Stimulated activated CD4-positive, alpha-beta T cell treated with anti-CD3 and anti-CD28 coated beads, Interleukin-4, amount 100 ng/mL, for 1 hour (primary cell): ENCODE measurements around the gene CLDN5.

Experiments
- DNase-seq: peaks from one replicate; pipeline ENCODE4 v3.0.0-alpha.2; 2020

Gene CLDN5

DNA sequence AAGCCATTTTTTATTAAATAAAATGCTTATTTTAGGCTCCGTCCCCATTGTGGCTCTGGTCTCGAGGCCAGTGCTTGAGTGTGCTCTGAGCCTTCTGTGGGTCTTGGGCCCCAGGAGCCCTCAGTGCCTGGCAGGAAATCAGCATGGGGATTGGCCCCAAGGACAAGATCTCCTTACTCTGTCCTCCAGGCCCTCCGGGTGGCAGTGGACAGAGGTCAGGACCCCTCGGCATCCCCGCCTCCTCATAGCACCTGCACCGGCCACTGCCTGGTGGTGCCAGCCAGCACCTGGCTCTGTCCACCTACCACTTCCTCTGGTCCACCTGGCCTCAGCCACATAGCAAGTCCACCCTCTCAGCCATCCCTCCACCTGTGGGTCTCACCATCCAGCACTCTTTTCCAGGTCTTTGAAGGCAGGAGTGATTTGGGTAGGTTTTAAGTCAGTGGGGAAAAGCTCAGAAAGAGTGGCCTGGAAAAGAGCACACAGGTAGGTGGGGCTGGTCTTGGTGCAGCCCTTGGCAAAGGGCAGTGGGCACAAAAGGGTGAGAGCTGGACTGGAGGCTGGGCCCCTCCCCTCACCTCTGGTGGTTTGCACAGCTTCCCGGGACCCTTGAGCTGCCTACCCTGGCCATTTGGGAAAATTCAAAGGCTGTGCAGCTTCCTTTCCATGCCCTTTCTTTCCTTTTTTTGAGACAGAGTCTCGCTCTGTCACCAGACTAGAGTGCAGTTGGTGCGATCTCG is 3.5 kb downstream of the CLDN5 start:
- no peak for DNase-seq

GRCh38 chr22:19520007-19520406 is 4.2 kb downstream of the CLDN5 start:
- no peak for DNase-seq

DNA sequence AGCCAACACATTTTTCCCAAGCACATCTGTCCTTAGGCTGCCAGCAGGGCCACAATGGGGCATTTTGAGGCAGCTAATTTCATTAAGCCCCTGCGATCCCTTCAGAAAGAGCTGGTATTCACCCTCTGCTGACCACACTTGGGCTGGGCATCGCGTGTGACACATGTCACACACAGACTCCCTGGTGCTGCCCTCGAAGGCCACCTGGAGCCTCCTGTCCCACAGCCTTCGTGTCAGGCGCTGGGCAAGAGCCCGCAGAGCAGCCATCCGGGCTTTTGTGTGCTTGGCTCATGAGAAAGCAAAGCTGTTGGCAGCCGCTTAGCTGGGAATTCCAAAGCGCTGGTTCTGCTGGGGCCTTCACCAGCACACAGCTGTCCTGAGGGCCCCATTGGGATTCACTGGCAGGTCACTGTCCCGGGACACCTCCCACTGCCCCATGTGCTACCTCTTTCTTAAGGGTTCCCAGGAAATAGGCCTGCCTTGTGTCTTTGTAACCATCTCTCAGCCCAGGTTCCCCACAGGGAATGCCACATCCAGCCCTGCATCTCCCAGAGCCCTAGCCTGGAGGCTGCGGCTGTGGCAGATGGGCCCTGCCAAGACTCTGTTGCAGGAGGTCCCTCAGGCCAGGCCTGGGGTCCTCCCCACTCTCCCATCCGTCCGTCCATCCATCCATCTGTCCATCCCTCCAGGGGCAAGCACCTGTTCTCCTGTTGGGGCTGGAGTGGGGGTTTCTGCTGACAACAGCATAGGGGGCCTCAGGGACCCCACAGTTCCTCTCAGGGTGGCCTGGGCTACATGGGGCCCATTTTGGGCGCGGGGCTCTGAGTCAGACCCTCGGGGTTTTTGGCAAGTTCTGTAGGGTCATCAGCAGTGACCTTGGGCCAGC is 4.9 kb downstream of the CLDN5 start:
- no peak for DNase-seq

DNA sequence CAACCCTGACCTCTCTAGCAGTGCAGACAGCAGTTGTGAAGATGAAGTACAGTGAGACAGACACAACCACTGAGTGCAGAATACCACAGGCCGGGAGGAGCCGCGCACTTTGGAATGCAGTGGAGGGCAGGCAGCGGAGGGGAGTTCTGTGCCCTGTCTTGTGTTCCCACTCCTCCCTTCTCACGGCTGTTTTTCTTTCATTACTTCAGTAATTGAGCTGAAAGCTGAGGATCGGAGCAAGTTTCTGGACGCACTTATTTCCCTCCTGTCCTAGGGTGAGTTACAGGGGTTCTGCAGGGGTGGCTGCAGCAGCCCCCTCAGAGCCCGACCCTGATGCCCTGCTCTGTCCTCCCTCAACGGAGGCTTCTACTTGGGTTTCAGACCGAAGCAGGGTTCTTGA is 5.6 kb downstream of the CLDN5 start:
- DNase-seq: no peak

GRCh38 chr22:19517919-19518611 is 6.1 kb downstream of the CLDN5 start:
- DNase-seq: no peak

- no peak for DNase-seq
Observed at GRCh38 chr22:19517171-19517500, 7.1 kb downstream of the CLDN5 start.

DNA sequence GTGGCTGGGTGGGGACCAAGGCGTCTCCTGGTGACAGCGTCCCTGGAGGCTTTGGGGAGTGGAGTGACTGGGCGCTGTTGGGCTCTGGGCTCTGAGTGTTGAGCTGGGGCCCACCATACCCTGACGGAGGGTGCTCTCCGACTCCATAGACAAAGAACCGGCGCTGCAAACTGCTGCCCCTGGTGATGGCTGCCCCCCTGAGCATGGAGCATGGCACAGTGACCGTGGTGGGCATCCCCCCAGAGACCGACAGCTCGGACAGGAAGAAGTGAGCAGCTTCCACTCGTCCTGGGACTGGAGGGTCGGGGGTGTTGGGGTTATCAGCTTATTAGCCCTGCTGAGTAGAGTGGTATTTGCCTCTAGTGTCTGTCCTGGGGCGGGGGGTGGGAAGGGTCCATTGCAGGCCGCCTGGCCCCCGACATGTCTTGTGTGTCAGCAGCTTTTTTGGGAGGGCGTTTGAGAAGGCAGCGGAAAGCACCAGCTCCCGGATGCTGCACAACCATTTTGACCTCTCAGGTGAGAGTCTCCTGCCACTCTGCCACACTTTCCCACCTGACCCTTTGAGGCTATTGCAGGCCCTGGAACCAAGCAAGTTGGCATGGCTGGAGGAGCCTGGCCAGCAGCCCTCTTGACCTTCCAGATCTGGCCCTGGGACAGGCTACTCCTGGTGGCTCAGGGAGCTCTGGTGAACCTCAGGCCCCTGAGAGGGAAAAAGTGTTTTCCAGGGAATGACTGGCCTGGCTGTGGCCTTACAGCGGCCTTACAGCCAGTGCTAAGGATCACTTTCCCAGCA is 7.6 kb downstream of the CLDN5 start:
- DNase-seq: no peak

DNA sequence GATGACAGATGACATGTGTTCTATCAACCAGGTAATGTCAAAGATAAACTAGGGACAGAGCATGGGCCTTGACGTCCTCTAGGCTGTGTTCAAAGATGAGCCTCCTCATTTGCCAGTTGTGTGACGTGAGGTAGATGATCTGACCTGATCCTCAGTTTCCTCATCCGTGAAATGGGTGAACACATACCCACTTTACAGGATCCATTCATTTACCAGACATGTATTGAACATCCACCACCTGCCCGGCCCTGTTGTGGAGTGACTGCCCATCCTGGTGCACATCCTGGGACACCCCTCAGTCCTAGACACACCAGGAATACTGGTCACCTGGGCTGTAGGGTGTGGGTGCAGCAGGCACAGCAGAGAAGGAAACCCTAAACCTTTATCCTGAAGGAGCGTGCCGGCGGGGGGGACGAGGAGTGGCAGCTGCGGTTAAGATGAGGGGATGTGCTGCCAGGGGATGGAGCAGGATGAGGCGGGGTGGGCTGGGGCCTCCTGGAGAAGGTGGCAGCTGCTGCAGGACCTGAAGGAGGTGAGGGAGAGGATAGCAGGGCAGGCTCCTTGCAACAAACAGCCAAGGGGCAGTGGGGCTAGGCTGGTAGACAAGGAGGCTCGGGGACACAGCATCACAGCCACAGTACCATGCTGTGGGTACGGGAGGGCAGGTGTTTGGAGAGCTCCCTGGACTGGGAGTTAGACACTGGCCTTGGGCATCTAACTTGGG is 8.4 kb downstream of the CLDN5 start:
- DNase-seq: no peak

DNA sequence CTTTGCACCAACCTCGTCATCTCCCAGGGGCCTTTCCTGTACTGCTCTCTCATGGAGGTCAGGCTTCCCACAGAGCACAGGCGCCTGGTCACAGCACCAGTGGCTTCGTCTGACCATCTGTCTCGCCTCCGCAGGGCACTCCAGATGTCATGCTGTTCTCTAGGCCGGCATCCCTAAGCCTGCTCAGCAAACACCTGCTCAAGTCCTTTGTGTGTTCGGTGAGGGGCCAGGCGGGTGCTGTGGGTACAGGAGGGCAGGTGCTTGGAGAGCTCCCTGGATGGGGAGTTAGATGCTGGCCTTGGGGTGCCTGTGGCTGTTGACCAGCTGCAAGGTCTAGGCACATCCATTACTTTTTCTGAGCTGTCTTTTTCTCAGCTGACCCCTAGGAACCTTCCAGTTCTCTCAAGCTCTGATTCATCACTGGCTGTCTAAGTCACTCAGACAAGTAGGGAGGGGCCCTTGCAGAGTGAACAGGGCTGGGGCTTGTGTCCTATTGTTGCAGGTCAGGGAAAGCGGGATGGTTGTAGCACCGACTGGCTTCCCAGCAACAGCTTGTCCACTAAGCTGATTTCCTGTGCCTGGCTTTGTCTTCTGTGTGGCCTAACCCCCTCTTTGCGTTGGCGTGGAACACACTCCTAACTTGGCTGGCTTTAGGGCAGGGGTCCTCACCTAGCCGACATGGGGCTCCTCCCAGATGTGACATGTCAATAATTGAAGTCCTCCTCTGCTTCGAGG is 9.2 kb downstream of the CLDN5 start:
- no peak for DNase-seq

DNA sequence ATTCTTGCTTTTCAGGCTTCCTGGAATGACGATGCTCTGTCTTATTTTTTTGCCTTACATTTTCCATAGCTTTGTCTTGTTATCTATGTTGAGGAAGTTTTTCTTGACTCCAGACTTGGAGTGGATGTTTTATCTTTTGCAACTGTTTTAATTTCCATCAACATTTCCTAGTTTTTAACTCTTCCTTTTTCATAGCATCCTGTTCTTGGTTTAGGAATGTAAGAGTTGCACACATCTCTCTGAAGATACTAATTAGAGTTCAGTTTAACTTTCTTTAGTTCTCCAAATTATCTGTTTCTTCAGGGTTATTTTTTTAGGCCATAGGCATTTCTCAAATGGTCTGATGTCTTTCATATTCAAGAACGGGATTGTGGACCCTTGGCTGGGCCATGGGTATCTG is 10.4 kb downstream of the CLDN5 start:
- no peak for DNase-seq

DNA sequence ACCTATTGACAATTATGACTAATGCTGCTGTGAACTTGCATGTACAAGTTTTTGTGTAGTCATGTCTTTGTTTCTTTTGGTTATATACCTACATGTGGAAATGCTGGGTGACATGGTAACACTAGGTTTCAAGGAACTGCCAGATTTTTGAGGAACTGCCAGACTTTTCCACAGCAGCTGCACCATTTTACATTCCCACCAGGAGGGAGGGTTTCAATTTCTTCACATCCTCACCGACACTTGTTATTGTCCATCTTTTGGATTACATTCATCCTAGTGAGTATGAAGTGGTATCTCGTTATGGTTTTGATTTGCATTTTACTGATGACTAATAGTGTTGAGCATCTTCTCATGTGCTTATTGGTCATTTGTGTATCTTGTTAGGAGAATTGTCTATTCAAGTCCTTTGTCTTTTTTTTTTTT is 13.3 kb downstream of the CLDN5 start:
- no peak for DNase-seq

DNA sequence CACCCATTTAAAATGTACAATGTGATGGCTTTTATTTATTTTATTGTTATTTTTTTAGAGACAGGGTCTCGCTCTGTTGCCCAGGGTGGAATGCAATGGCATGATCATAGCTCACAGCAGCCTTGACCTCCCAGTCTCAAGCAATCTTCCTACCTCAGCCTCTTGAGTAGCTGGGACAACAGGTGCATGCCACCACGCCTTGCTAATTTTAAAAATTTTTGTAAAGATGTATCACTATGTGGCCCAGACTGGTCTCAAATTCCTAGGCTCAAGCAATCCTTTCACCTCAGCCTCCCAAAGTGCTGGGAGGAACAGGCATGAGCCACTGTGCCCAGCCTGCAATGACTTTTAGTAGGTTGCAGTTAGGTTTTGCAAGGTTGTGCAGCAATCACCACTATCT is 14.3 kb downstream of the CLDN5 start:
- no peak for DNase-seq

DNA sequence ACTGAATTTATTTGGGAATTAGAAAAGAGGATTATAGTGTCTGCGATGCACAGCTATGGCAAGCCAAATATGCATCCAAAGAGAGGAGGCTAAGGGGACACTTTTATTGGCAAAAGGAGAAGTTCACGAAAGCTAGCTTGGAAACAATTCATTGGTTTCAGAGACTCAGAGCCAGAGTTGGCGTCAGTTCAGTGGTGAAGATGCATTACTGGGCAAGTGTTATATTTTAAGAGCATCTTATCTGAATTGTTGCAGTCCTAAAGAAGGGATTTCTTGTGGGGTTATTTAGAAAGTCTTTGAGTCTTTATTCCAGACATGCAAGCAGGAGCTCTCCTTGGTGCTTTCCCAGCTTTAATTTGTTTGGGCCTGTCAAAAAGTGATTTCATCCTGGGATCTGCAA is 15.0 kb downstream of the CLDN5 start:
- DNase-seq: no peak

- DNase-seq: no peak
Observed at GRCh38 chr22:19508024-19508776, 16.0 kb downstream of the CLDN5 start.

DNA sequence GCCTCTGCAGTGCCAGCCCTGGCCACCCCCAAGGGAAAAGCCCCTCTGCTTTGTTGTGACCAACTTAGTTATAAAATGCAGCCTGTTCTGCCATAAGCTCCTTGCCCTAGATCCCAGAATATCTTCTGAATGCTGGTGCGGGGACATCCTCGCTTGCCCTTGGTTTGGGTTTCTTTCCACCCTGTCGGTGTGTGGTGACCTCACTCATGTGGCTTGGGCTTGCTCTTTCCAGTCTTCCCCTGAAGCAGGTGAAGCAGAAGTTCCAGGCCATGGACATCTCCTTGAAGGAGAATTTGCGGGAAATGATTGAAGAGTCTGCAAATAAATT is 16.7 kb downstream of the CLDN5 start:
- DNase-seq: no peak

GRCh38 chr22:19506212-19506611 is 18.0 kb downstream of the CLDN5 start:
- DNase-seq: no peak

GRCh38 chr22:19505735-19506126 is 18.5 kb downstream of the CLDN5 start:
- DNase-seq: no peak

DNA sequence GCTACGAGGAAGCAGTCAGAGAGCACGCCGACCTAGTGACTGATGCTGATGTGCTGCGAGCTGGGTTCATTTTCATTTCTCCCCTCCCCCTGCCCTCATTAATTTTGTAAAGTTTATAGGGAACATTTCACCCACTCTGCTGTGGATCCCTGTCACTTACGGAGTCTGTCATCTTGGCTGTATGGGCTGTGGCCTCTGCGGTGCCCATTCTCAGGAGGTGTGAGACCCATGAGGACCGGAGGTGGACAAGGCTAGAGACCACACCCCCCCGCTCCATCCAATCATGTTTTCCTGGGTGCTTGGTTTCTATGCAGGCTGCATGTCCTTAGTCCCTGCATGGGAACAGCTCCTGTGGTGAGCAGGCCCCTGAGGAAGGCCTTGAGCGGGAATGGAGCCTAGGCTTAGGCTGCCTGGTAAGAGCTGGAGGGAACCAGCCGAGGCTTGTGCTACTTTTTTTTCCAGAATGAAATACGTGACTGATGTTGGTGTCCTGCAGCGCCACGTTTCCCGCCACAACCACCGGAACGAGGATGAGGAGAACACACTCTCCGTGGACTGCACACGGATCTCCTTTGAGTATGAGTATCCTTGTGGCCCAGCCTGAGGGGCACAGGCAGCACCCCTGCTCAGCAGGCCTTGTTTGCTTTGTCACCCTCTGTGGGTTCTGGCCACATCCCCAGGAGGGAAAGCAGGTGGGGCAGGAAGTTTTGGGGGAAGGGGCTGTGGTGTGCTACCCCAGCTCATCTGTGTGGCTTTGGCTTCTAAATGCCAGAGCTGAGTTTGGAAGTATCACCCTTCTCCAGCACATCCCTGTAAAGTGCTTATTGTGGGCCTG is 19.1 kb downstream of the CLDN5 start:
- no peak for DNase-seq

DNA sequence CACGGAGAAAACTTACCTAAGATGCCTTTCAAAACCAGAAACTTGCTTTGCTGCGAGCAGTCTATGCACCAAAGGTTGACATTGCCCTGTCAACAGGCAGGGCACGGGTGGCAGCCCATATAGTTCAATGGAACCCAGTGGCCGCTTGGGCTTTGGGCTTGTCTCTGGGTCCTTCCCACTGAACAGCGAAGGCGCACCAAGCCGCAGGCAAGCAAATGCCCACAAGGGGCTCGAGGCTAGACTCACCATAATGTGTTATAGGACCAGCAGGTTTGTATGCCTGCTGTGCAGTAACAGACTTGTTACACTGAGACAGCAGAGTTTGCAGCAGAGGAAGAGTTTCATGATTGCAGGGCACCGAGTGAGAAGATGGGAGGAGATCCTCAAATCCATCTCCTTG is 20.3 kb downstream of the CLDN5 start:
- no peak for DNase-seq

DNA sequence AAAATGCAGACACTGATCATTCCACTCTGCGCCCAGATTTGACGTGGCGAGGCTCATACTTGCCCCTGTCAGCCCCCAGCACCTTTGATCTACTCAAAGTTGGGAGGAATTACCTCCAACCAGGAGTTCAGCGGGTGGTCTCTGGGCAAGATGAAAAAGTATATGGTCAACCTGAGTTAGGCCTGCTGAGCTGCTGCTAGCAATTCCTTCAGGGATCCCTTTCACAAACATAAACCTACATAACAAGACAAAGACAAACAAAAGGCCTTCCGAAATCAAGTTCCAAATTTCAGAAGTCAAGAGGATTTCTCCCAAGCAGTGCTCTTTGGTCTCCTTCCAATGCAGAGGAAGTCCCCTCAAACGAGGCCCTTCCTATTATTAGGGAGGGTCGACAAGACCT is 20.8 kb downstream of the CLDN5 start:
- DNase-seq: no peak
